ENCODE measurements around the gene SMCO3.
A peak's percentile ranks its signal among the peaks of the same experiment; 100 is the strongest.
"Not testable (repeated sequence)": the region's sequence is repeated elsewhere in the genome, so short reads cannot be mapped to it uniquely, and the experiment has no call there.

The SMCO3 gene

GRCh38 chr12:14774906-14775635 lies 38.9 kb downstream of the SMCO3 start:
- peak; percentile 47 for DNase-seq (ENCODE audit: low read depth, low spot score)

GRCh38 chr12:14774074-14774905 lies 39.7 kb downstream of the SMCO3 start:
- DNase-seq (ENCODE audit: low read depth, low spot score), result peak; percentile 97

GRCh38 chr12:14773685-14774073 lies 40.3 kb downstream of the SMCO3 start:
- DNase-seq (ENCODE audit: low read depth, low spot score), result no peak

GRCh38 chr12:14772946-14773345 lies 41.0 kb downstream of the SMCO3 start:
- DNase-seq (ENCODE audit: low read depth, low spot score), result no peak

GRCh38 chr12:14771651-14772137 lies 42.3 kb downstream of the SMCO3 start:
- DNase-seq (ENCODE audit: low read depth, low spot score), result no peak

GRCh38 chr12:14770496-14771461 lies 43.2 kb downstream of the SMCO3 start:
- DNase-seq (ENCODE audit: low read depth, low spot score), result peak; percentile 94

GRCh38 chr12:14769969-14770495 lies 44.0 kb downstream of the SMCO3 start:
- peak; percentile 88 for DNase-seq (ENCODE audit: low read depth, low spot score)

GRCh38 chr12:14769466-14769968 lies 44.5 kb downstream of the SMCO3 start:
- DNase-seq (ENCODE audit: low read depth, low spot score), result peak; percentile 55

- no peak for DNase-seq (ENCODE audit: low read depth, low spot score)
Measured at GRCh38 chr12:14768823-14769405, 45.1 kb downstream of the SMCO3 start.

GRCh38 chr12:14767617-14768016 lies 46.4 kb downstream of the SMCO3 start:
- no peak for DNase-seq (ENCODE audit: low read depth, low spot score)

GRCh38 chr12:14766649-14767215 lies 47.2 kb downstream of the SMCO3 start:
- DNase-seq (ENCODE audit: low read depth, low spot score), result no peak

- DNase-seq (ENCODE audit: low read depth, low spot score), result not testable (repeated sequence)
Measured at GRCh38 chr12:14766020-14766419, 48.0 kb downstream of the SMCO3 start.

GRCh38 chr12:14765398-14765797 lies 48.6 kb downstream of the SMCO3 start:
- no peak for DNase-seq (ENCODE audit: low read depth, low spot score)

- DNase-seq (ENCODE audit: low read depth, low spot score), result not testable (repeated sequence)
Measured at GRCh38 chr12:14759711-14760280, 54.2 kb downstream of the SMCO3 start.

- DNase-seq (ENCODE audit: low read depth, low spot score), result no peak
Measured at GRCh38 chr12:14756334-14757143, 57.4 kb downstream of the SMCO3 start.

Measured in astrocyte of the hippocampus (primary cell).